Gastrocnemius medialis (tissue), 4 donors: Measurements from ENCODE around the gene LMX1A.

Experiments used
- POLR2A ChIP-seq, 2 donors: fragments of 450-650 bp; IDR thresholded peaks; one replicate each; pipeline ENCODE4 v1.6.1; 2017; ENCODE audit warnings: antibody characterized with exemption in 2 of 2, mild to moderate bottlenecking in 2 of 2, moderate library complexity in 2 of 2
- TF ChIP-seq, protein P1 (sequence below), 5 experiments: fragments of 450-650 bp in 3 of 5; fragments of 200-600 bp in 2 of 5; sonication (generic) in 2 of 5; IDR thresholded peaks in 4 of 5; conservative IDR thresholded peaks in 1 of 5; 1 replicate in 4 of 5; 2 replicates in 1 of 5; pipeline ENCODE4 v1.5.1; 2016 to 2019; ENCODE audit warnings: antibody characterized with exemption in 5 of 5, mild to moderate bottlenecking in 3 of 5, moderate library complexity in 3 of 5

DNA sequence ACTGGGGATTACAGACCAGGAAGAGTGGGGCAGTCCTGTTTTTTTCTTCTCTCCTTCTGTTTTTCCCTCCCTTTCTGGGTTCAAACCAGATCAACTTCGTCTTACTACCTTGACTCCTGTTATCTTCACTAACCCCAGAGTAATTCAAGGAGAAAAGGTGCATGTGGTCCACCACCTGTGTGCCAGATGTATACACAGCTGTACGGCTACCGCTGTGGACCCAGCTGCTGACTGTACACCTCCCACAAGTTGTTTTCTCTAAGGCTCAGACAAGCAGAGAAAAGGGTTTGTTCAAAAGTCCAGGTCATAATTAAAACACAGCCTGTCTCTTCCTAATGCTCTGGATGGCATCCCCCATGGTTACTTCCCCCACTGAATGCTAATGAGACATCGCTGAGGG lies 102.1 kb downstream of the LMX1A start:
- TF ChIP-seq, protein P1, sequence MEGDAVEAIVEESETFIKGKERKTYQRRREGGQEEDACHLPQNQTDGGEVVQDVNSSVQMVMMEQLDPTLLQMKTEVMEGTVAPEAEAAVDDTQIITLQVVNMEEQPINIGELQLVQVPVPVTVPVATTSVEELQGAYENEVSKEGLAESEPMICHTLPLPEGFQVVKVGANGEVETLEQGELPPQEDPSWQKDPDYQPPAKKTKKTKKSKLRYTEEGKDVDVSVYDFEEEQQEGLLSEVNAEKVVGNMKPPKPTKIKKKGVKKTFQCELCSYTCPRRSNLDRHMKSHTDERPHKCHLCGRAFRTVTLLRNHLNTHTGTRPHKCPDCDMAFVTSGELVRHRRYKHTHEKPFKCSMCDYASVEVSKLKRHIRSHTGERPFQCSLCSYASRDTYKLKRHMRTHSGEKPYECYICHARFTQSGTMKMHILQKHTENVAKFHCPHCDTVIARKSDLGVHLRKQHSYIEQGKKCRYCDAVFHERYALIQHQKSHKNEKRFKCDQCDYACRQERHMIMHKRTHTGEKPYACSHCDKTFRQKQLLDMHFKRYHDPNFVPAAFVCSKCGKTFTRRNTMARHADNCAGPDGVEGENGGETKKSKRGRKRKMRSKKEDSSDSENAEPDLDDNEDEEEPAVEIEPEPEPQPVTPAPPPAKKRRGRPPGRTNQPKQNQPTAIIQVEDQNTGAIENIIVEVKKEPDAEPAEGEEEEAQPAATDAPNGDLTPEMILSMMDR (IDR thresholded peaks at IDR 0.05 in 4 of 5, conservative IDR thresholded peaks at IDR 0.05 in 1 of 5) = no peak
- TF ChIP-seq POLR2A (IDR thresholded peaks at IDR 0.05) = no peak
